Measurements from ENCODE around the gene R3HDM1.

DNA sequence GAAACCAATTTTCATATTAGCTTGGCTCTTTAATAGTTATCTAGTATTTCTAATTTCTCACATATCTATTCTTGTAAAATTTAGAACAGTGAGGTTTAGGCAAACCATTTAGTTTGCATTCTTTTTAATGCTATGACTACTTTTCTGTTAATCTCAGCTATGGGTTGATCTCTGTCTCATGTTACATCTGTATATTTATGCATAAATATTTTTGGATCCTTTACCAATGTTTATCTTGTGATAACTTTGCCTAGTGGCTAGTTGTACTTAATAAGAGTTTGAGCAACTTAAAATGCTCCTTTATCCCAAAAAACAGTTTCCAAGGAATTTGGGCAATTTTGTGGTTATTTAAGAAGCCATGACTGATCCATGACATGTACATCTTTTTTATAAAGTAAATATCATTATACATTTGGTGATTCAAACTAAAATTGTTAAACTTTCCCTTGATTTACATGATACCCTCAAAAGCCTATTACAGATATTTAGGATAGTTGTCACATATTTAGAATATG lies 86.3 kb downstream of the R3HDM1 start:
- TF ChIP-seq, protein P1, sequence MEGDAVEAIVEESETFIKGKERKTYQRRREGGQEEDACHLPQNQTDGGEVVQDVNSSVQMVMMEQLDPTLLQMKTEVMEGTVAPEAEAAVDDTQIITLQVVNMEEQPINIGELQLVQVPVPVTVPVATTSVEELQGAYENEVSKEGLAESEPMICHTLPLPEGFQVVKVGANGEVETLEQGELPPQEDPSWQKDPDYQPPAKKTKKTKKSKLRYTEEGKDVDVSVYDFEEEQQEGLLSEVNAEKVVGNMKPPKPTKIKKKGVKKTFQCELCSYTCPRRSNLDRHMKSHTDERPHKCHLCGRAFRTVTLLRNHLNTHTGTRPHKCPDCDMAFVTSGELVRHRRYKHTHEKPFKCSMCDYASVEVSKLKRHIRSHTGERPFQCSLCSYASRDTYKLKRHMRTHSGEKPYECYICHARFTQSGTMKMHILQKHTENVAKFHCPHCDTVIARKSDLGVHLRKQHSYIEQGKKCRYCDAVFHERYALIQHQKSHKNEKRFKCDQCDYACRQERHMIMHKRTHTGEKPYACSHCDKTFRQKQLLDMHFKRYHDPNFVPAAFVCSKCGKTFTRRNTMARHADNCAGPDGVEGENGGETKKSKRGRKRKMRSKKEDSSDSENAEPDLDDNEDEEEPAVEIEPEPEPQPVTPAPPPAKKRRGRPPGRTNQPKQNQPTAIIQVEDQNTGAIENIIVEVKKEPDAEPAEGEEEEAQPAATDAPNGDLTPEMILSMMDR (IDR thresholded peaks at IDR 0.05; ENCODE audit: low read depth, low read length, poor library complexity, severe bottlenecking), result no peak
- TF ChIP-seq EZH2phosphoT487 (IDR thresholded peaks at IDR 0.05; ENCODE audit: borderline replicate concordance, low read length), result no peak
